Measurements from ENCODE around the gene WDR18.
"Not testable (repeated sequence)": the region's sequence is repeated elsewhere in the genome, so short reads cannot be mapped to it uniquely, and the experiment has no call there.

WDR18 gene

DNA sequence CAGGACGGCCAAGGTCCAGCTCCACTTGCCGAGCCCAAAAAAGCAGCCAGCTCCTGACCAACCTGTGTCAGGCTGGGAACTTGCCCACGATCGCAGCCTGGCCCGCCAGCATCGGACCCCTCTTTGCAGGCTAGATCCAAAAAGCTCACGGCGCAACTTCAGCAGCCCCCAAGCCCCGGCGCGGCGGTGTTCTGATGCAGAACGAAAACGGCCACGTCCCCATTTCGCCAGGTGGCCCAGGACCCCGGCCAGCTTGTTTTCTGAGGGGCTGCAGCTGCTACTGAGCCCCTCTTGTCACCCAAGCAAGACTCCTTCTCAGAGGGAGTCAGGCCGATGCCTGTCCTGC lies 35.4 kb downstream of the WDR18 start:
- Histone ChIP-seq H3K79me2 (ENCODE audit: insufficient read depth, low read length) (peaks cover 63% of the 10 kb centered on the region), H3K9me2 (replicated peaks; ENCODE audit: low read depth, low read length) (no peaks in the 10 kb centered on the region), H3K9me3 (ENCODE audit: insufficient read depth, low read depth, low read length) (no peaks in the 10 kb centered on the region), H3K27me3 (ENCODE audit: insufficient read depth, low read length, poor library complexity, severe bottlenecking) (peaks cover 4% of the 10 kb centered on the region), H3F3A (ENCODE audit: low read depth) (peaks cover 13% of the 10 kb centered on the region; the same call in 1 of the 2 replicates), H4K20me1 (ENCODE audit: insufficient read depth, low read length, poor library complexity, severe bottlenecking) (peaks cover 61% of the 10 kb centered on the region), H3K36me3 (ENCODE audit: insufficient read depth, low read length) (no peaks in the 10 kb centered on the region), H3K9ac (ENCODE audit: low read depth, low read length, poor library complexity, severe bottlenecking) (peak overlapping the region; percentile 97), H3K4me1 (ENCODE audit: insufficient read depth, low read length, poor library complexity, severe bottlenecking) (peaks cover 26% of the 10 kb centered on the region), H3K4me3 (ENCODE audit: low read length, poor library complexity, severe bottlenecking) (peak overlapping the region; percentile 99), H2AFZ (ENCODE audit: low read length) (no peak overlapping the region), H3K4me2 (ENCODE audit: low read depth, low read length, poor library complexity, severe bottlenecking) (peak overlapping the region; percentile 97)
- TF ChIP-seq EZH2phosphoT487 (IDR thresholded peaks at IDR 0.05; ENCODE audit: borderline replicate concordance), result no peak
- TF ChIP-seq, protein P1, sequence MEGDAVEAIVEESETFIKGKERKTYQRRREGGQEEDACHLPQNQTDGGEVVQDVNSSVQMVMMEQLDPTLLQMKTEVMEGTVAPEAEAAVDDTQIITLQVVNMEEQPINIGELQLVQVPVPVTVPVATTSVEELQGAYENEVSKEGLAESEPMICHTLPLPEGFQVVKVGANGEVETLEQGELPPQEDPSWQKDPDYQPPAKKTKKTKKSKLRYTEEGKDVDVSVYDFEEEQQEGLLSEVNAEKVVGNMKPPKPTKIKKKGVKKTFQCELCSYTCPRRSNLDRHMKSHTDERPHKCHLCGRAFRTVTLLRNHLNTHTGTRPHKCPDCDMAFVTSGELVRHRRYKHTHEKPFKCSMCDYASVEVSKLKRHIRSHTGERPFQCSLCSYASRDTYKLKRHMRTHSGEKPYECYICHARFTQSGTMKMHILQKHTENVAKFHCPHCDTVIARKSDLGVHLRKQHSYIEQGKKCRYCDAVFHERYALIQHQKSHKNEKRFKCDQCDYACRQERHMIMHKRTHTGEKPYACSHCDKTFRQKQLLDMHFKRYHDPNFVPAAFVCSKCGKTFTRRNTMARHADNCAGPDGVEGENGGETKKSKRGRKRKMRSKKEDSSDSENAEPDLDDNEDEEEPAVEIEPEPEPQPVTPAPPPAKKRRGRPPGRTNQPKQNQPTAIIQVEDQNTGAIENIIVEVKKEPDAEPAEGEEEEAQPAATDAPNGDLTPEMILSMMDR (conservative IDR thresholded peaks at IDR 0.05; ENCODE audit: low read length), result no peak

DNA sequence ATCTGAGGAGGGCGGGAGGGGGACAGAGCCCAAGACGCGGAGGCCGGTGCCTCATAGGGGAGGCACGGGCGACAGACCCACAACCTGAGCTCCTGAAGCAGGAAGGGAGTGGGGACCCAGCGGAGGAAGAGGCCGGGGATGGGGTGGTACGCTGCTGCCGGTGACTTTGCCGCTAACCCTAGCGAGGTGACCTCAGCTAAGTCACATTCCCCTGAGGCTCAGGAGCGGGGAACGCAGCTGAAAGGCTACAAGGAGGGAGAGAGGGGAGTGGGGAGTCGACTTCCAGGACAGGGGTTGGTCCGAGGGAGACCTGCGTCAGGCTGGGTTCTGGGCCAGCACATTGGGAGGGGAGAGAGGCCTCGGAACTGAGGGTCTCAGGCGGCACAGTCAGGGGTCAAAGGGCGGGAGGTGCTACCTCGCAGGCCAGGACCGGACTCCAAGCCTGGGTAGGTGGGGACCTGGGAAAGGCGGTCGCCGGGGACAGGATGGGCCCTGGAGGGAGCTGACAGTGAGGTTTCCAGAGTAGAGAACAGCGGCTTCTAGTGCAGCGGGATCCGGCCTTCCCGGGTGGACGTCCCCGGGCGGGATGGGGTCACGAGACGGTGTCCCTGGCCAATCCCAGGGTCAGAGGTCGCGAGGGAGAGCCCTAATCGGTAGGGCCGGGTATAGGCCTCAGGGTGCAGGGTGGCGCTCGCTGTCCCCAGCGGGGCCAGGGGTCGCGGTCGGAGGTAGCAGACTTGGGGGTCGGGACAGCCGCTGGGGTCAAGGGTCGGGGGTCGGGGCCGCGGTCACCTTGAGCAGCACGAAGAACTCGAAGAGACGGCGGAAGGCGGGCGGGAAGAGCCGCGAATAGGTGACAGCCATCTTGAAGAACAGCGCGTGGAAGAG lies 36.1 kb downstream of the WDR18 start:
- Histone ChIP-seq H3K27me3 (ENCODE audit: insufficient read depth, low read length, poor library complexity, severe bottlenecking) (peaks cover 4% of the 10 kb centered on the region), H3K36me3 (ENCODE audit: insufficient read depth, low read length) (no peaks in the 10 kb centered on the region), H3K4me2 (ENCODE audit: low read depth, low read length, poor library complexity, severe bottlenecking) (peak overlapping the region; percentile 97), H4K20me1 (ENCODE audit: insufficient read depth, low read length, poor library complexity, severe bottlenecking) (peaks cover 55% of the 10 kb centered on the region), H3K9me3 (ENCODE audit: insufficient read depth, low read depth, low read length) (no peaks in the 10 kb centered on the region), H3K4me3 (ENCODE audit: low read length, poor library complexity, severe bottlenecking) (peak overlapping the region; percentile 99), H3K9me2 (replicated peaks; ENCODE audit: low read depth, low read length) (no peaks in the 10 kb centered on the region), H3K79me2 (ENCODE audit: insufficient read depth, low read length) (peaks cover 57% of the 10 kb centered on the region), H2AFZ (ENCODE audit: low read length) (no peak overlapping the region), H3F3A (ENCODE audit: low read depth) (peaks cover 13% of the 10 kb centered on the region; the same call in 1 of the 2 replicates), H3K4me1 (ENCODE audit: insufficient read depth, low read length, poor library complexity, severe bottlenecking) (peaks cover 26% of the 10 kb centered on the region), H3K9ac (ENCODE audit: low read depth, low read length, poor library complexity, severe bottlenecking) (peak overlapping the region; percentile 97)
- TF ChIP-seq, protein P1 (conservative IDR thresholded peaks at IDR 0.05; ENCODE audit: low read length), result no peak
- TF ChIP-seq EZH2phosphoT487 (IDR thresholded peaks at IDR 0.05; ENCODE audit: borderline replicate concordance), result no peak

DNA sequence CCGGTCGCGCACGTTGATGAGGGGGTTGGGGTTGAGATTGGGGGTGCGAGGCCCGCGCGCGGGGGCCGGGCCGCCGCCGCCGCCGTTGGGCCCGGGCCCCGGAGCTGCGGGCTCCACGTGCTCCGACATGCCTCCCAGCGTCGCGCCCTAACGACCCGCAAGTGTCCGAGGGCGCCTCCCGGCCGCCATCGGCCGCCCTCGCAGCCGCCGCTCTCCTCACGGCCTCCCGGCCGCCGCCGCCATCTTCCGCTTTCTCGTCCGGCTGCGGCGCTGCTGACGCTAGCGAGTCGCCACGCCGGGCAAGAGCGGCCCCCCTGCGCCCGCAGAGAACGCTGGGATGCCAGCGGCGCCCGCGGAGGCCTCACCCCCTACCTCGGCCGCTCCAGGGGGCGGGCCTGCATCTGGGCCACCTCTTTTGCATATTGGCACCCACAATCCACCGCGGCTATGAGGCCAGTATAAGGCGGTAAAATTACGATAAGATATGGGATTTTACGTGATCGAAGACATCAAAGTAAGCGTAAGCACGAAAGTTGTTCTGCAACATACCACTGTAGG lies 36.8 kb downstream of the WDR18 start, which contains the start of gene TMEM259:
Gene TMEM259 (minus strand): TSS at position 256 of the 558 bp plus-strand sequence. CDS start 127 bp downstream, at position 129.
- H3K4me1 ChIP-seq (ENCODE audit: insufficient read depth, low read length, poor library complexity, severe bottlenecking), result peaks cover 26% of the 10 kb centered on the region

DNA sequence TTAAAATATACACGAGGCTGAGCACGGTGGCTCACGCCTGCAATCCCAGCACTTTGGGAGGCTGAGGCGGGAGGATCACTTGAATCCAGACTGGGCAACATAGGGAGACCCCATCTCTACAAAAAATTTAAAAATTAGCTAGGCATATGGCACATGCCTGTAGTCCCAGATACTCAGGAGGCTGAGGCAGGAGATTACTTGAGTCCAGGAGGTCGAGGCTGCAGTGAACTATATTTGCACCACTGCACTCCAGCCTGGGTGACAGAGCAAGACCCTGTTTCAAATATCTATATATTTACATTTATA lies 39.7 kb downstream of the WDR18 start:
- not testable (repeated sequence) for H3K36me3 ChIP-seq (ENCODE audit: insufficient read depth, low read length); H3K9me2 ChIP-seq (replicated peaks; ENCODE audit: low read depth, low read length); H3K27me3 ChIP-seq (ENCODE audit: insufficient read depth, low read length, poor library complexity, severe bottlenecking); H3K9me3 ChIP-seq (ENCODE audit: insufficient read depth, low read depth, low read length); H2AFZ ChIP-seq (ENCODE audit: low read length); H3K9ac ChIP-seq (ENCODE audit: low read depth, low read length, poor library complexity, severe bottlenecking); H3K4me1 ChIP-seq (ENCODE audit: insufficient read depth, low read length, poor library complexity, severe bottlenecking); H3K4me2 ChIP-seq (ENCODE audit: low read depth, low read length, poor library complexity, severe bottlenecking); H3K4me3 ChIP-seq (ENCODE audit: low read length, poor library complexity, severe bottlenecking)
- Histone ChIP-seq H4K20me1 (ENCODE audit: insufficient read depth, low read length, poor library complexity, severe bottlenecking) (peaks cover 40% of the 10 kb centered on the region), H3F3A (ENCODE audit: low read depth) (peaks cover 20% of the 10 kb centered on the region; the same call in 1 of the 2 replicates), H3K79me2 (ENCODE audit: insufficient read depth, low read length) (peaks cover 46% of the 10 kb centered on the region)

More for the DNA sequence above, 36.8 kb downstream of the WDR18 start, which contains the start of gene TMEM259:
- peak within 1 kb of the TSS; percentile 97 for H3K9ac ChIP-seq (ENCODE audit: low read depth, low read length, poor library complexity, severe bottlenecking)
- H4K20me1 ChIP-seq (ENCODE audit: insufficient read depth, low read length, poor library complexity, severe bottlenecking), result peaks cover 48% of the 10 kb centered on the region
- H3F3A ChIP-seq (ENCODE audit: low read depth), result peaks cover 15% of the 10 kb centered on the region; the same call in 1 of the 2 replicates
- H3K27me3 ChIP-seq (ENCODE audit: insufficient read depth, low read length, poor library complexity, severe bottlenecking), result peaks cover 4% of the 10 kb centered on the region
- peak within 1 kb of the TSS; percentile 35; the same call in 1 of the 2 replicates for H2AFZ ChIP-seq (ENCODE audit: low read length)
- peaks cover 50% of the 10 kb centered on the region for H3K79me2 ChIP-seq (ENCODE audit: insufficient read depth, low read length)
- H3K9me2 ChIP-seq (replicated peaks; ENCODE audit: low read depth, low read length), result no peaks in the 10 kb centered on the region
- no peaks in the 10 kb centered on the region for H3K36me3 ChIP-seq (ENCODE audit: insufficient read depth, low read length)
- no peak for TF ChIP-seq EZH2phosphoT487 (IDR thresholded peaks at IDR 0.05; ENCODE audit: borderline replicate concordance)
- TF ChIP-seq, protein P1 (conservative IDR thresholded peaks at IDR 0.05; ENCODE audit: low read length), result no peak
- peak within 1 kb of the TSS; percentile 99 for H3K4me3 ChIP-seq (ENCODE audit: low read length, poor library complexity, severe bottlenecking)
- H3K9me3 ChIP-seq (ENCODE audit: insufficient read depth, low read depth, low read length), result no peaks in the 10 kb centered on the region
- peak within 1 kb of the TSS; percentile 97 for H3K4me2 ChIP-seq (ENCODE audit: low read depth, low read length, poor library complexity, severe bottlenecking)

DNA sequence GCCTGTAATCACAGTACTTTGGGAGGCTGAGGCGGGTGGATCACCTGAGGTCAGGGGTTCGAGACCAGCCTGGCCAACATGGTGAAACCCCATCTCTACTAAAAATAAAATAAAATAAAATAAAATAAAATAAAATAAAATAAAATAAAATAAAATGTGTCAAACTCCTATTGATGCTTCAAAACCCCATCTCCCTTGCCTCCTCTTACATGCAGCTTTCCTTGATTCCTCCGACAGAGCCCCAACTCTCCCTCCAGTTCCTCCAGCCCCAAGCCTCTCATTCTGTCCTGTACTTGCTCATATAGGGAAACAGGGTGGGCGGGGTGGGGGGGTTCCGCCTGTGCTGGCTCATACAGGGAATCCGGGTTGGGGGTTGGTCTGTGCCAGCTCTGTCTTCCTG lies 40.9 kb downstream of the WDR18 start:
- not testable (repeated sequence) for H2AFZ ChIP-seq (ENCODE audit: low read length); H3K4me3 ChIP-seq (ENCODE audit: low read length, poor library complexity, severe bottlenecking); H3K36me3 ChIP-seq (ENCODE audit: insufficient read depth, low read length); H3K9me2 ChIP-seq (replicated peaks; ENCODE audit: low read depth, low read length); H3K27me3 ChIP-seq (ENCODE audit: insufficient read depth, low read length, poor library complexity, severe bottlenecking); H3K4me1 ChIP-seq (ENCODE audit: insufficient read depth, low read length, poor library complexity, severe bottlenecking); H3K9me3 ChIP-seq (ENCODE audit: insufficient read depth, low read depth, low read length); H3K4me2 ChIP-seq (ENCODE audit: low read depth, low read length, poor library complexity, severe bottlenecking); H3K9ac ChIP-seq (ENCODE audit: low read depth, low read length, poor library complexity, severe bottlenecking)
- H4K20me1 ChIP-seq (ENCODE audit: insufficient read depth, low read length, poor library complexity, severe bottlenecking), result peaks cover 40% of the 10 kb centered on the region
- H3F3A ChIP-seq (ENCODE audit: low read depth), result peaks cover 20% of the 10 kb centered on the region; the same call in 1 of the 2 replicates
- H3K79me2 ChIP-seq (ENCODE audit: insufficient read depth, low read length), result peaks cover 46% of the 10 kb centered on the region

All from Loucy (cell line).